GM12891 (cell line): ENCODE results near the gene FBXW11.

Experiments used
- POLR2A ChIP-seq: IDR thresholded peaks from 2 replicates; pipeline ENCODE4 v1.6.1; 2011; ENCODE audit warnings: low read depth, low read length, control low read depth
- POLR2AphosphoS5 ChIP-seq: IDR thresholded peaks from 2 replicates; pipeline ENCODE4 v1.6.1; 2011; ENCODE audit warnings: low read depth, low read length, control low read depth
- SPI1 ChIP-seq: IDR thresholded peaks from 2 replicates; pipeline ENCODE4 v1.6.1; 2011; ENCODE audit warnings: low read depth, low read length, control low read depth
- TAF1 ChIP-seq: IDR thresholded peaks from 2 replicates; pipeline ENCODE4 v1.6.1; 2011; ENCODE audit warnings: low read depth, low read length, control low read depth

GRCh38 chr5:171840711-171841522 is 165.5 kb downstream of the FBXW11 start:
- no peak for TF ChIP-seq POLR2A
- no peak for TF ChIP-seq SPI1
- no peak for TF ChIP-seq POLR2AphosphoS5
- no peak for TF ChIP-seq TAF1
